Bone marrow (tissue), 2 donors: ENCODE data around the gene TTLL1.
"Not testable (repeated sequence)": the region's sequence is repeated elsewhere in the genome, so short reads cannot be mapped to it uniquely, and the experiment has no call there.

Source experiments
- DNase-seq, 2 donors: peaks; one replicate each; lab custom pipeline; 2025; lab: John Stamatoyannopoulos, UW

Gene TTLL1

GRCh38 chr22:43013355-43014315 lies 75.6 kb downstream of the TTLL1 start:
- DNase-seq = no peak

GRCh38 chr22:43012390-43012789 lies 76.8 kb downstream of the TTLL1 start:
- DNase-seq = no peak

- DNase-seq = no peak
Observed at GRCh38 chr22:43011079-43011478, 78.1 kb downstream of the TTLL1 start.

- DNase-seq = no peak
Observed at GRCh38 chr22:43009444-43009843, 79.7 kb downstream of the TTLL1 start.

- no peak for DNase-seq
Observed at GRCh38 chr22:43008921-43009320, 80.3 kb downstream of the TTLL1 start.

GRCh38 chr22:43008509-43008908 lies 80.7 kb downstream of the TTLL1 start:
- no peak for DNase-seq

GRCh38 chr22:43007519-43008102 lies 81.6 kb downstream of the TTLL1 start:
- peak in 1 of 2 donors; percentile 54 for DNase-seq

- DNase-seq = no peak
Observed at GRCh38 chr22:43006753-43007152, 82.4 kb downstream of the TTLL1 start.

GRCh38 chr22:43006016-43006505 lies 83.1 kb downstream of the TTLL1 start:
- no peak for DNase-seq

GRCh38 chr22:43005106-43005505 lies 84.1 kb downstream of the TTLL1 start:
- DNase-seq = no peak

- DNase-seq = no peak
Observed at GRCh38 chr22:43004362-43005035, 84.7 kb downstream of the TTLL1 start.

GRCh38 chr22:43002202-43002586 lies 87.0 kb downstream of the TTLL1 start:
- no peak for DNase-seq

- DNase-seq = peak in 1 of 2 donors; percentile 34
Observed at GRCh38 chr22:43001271-43002201, 87.7 kb downstream of the TTLL1 start.

- peak in 1 of 2 donors; percentile 69 for DNase-seq
Observed at GRCh38 chr22:43000441-43001175, 88.6 kb downstream of the TTLL1 start.

GRCh38 chr22:42997582-42998090 lies 91.6 kb downstream of the TTLL1 start:
- no peak for DNase-seq

GRCh38 chr22:42996646-42997365 lies 92.4 kb downstream of the TTLL1 start:
- no peak for DNase-seq

GRCh38 chr22:42995654-42996053 lies 93.5 kb downstream of the TTLL1 start:
- not testable (repeated sequence) for DNase-seq

GRCh38 chr22:42994917-42995562 lies 94.2 kb downstream of the TTLL1 start:
- peak; percentile 38 to 56 for DNase-seq

GRCh38 chr22:42994276-42994916 lies 94.8 kb downstream of the TTLL1 start:
- no peak for DNase-seq
